ENCODE measurements around the gene PXMP4.
A peak's percentile ranks its signal among the peaks of the same experiment; 100 is the strongest.

GRCh38 chr20:33674294-33675135 lies 45.6 kb downstream of the PXMP4 start, which contains the start of gene NECAB3:
- TF ChIP-seq TAF1 (IDR thresholded peaks at IDR 0.05; ENCODE audit: low read depth) (no peak), CTCF (IDR thresholded peaks at IDR 0.05; ENCODE audit: poor library complexity, severe bottlenecking) (no peak), RAD21 (conservative IDR thresholded peaks at IDR 0.05) (no peak), EP300 (conservative IDR thresholded peaks at IDR 0.05; ENCODE audit: poor library complexity, severe bottlenecking) (no peak), EZH2 (IDR thresholded peaks at IDR 0.05; ENCODE audit: borderline replicate concordance, insufficient read depth, low read length, poor library complexity, severe bottlenecking) (no peak), POLR2AphosphoS5 (IDR thresholded peaks at IDR 0.05) (peak; percentile 12), SMC3 (conservative IDR thresholded peaks at IDR 0.05; ENCODE audit: poor library complexity) (no peak), MXI1 (conservative IDR thresholded peaks at IDR 0.05; ENCODE audit: poor library complexity, severe bottlenecking) (peak; percentile 15)
- TF ChIP-seq, protein P1, sequence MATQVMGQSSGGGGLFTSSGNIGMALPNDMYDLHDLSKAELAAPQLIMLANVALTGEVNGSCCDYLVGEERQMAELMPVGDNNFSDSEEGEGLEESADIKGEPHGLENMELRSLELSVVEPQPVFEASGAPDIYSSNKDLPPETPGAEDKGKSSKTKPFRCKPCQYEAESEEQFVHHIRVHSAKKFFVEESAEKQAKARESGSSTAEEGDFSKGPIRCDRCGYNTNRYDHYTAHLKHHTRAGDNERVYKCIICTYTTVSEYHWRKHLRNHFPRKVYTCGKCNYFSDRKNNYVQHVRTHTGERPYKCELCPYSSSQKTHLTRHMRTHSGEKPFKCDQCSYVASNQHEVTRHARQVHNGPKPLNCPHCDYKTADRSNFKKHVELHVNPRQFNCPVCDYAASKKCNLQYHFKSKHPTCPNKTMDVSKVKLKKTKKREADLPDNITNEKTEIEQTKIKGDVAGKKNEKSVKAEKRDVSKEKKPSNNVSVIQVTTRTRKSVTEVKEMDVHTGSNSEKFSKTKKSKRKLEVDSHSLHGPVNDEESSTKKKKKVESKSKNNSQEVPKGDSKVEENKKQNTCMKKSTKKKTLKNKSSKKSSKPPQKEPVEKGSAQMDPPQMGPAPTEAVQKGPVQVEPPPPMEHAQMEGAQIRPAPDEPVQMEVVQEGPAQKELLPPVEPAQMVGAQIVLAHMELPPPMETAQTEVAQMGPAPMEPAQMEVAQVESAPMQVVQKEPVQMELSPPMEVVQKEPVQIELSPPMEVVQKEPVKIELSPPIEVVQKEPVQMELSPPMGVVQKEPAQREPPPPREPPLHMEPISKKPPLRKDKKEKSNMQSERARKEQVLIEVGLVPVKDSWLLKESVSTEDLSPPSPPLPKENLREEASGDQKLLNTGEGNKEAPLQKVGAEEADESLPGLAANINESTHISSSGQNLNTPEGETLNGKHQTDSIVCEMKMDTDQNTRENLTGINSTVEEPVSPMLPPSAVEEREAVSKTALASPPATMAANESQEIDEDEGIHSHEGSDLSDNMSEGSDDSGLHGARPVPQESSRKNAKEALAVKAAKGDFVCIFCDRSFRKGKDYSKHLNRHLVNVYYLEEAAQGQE (IDR thresholded peaks at IDR 0.05; ENCODE audit: borderline replicate concordance), result no peak

Data from neural cell (in vitro differentiated cells).